AG09309 (cell line): Measurements from ENCODE around the gene ELAC1.
"Not testable (repeated sequence)": the region's sequence is repeated elsewhere in the genome, so short reads cannot be mapped to it uniquely, and the experiment has no call there.

Experiments used
- DNase-seq: peaks from one replicate; pipeline ENCODE4 v3.0.0-alpha.2; 2010; ENCODE audit warnings: low read depth
- H3K4me3 ChIP-seq: 2 replicates; pipeline ENCODE4 v1.5.1; 2011; ENCODE audit warnings: mild to moderate bottlenecking, low read depth, low read length, moderate library complexity; ENCODE audit not compliant: control insufficient read depth
- CTCF ChIP-seq: IDR thresholded peaks from 2 replicates; pipeline ENCODE4 v1.5.1; 2011; ENCODE audit warnings: mild to moderate bottlenecking, low read depth, low read length, inconsistent platforms; ENCODE audit not compliant: insufficient read depth, control insufficient read depth; ENCODE audit errors: missing control alignments

Gene ELAC1

GRCh38 chr18:50934545-50935211 is 33.2 kb upstream of the ELAC1 start:
- no peak for DNase-seq
- TF ChIP-seq CTCF: no peak
- no peak overlapping the region for H3K4me3 ChIP-seq

- DNase-seq: no peak
- H3K4me3 ChIP-seq: no peak overlapping the region
- no peak for TF ChIP-seq CTCF
Measured at GRCh38 chr18:50935493-50936191, 32.2 kb upstream of the ELAC1 start.

- no peak for DNase-seq
- H3K4me3 ChIP-seq: no peak overlapping the region
- TF ChIP-seq CTCF: no peak
Measured at GRCh38 chr18:50937183-50937582, 30.7 kb upstream of the ELAC1 start.

- DNase-seq: no peak
- no peak overlapping the region for H3K4me3 ChIP-seq
- TF ChIP-seq CTCF: no peak
Measured at GRCh38 chr18:50938912-50939311, 28.9 kb upstream of the ELAC1 start.

- no peak for DNase-seq
- no peak for TF ChIP-seq CTCF
- no peak overlapping the region for H3K4me3 ChIP-seq
Measured at GRCh38 chr18:50944245-50944932, 23.5 kb upstream of the ELAC1 start.

GRCh38 chr18:50945918-50946317 is 21.9 kb upstream of the ELAC1 start:
- DNase-seq, H3K4me3 ChIP-seq: not testable (repeated sequence)

GRCh38 chr18:50947899-50948298 is 19.9 kb upstream of the ELAC1 start:
- no peak overlapping the region for H3K4me3 ChIP-seq
- no peak for TF ChIP-seq CTCF
- no peak for DNase-seq
